HG03457 (cell line): Measurements from ENCODE around the gene GTF2IRD2.
A peak's percentile ranks its signal among the peaks of the same experiment; 100 is the strongest.
"Not testable (repeated sequence)": the region's sequence is repeated elsewhere in the genome, so short reads cannot be mapped to it uniquely, and the experiment has no call there.

ENCODE experiments used
- ATAC-seq: cut with Tn5 transposase; IDR thresholded peaks from one replicate; pipeline ENCODE4 v1.9.1; 2021; ENCODE audit warnings: moderate number of reproducible peaks; ENCODE audit not compliant: unreplicated experiment

GTF2IRD2 gene

GRCh38 chr7:74788369-74789150, 62.8 kb downstream of the GTF2IRD2 start:
- peak; percentile 82 for ATAC-seq

GRCh38 chr7:74783595-74783994, 67.8 kb downstream of the GTF2IRD2 start:
- ATAC-seq, result not testable (repeated sequence)

GRCh38 chr7:74781746-74782145, 69.7 kb downstream of the GTF2IRD2 start:
- not testable (repeated sequence) for ATAC-seq

- not testable (repeated sequence) for ATAC-seq
Observed at GRCh38 chr7:74779053-74779452, 72.4 kb downstream of the GTF2IRD2 start.

GRCh38 chr7:74775111-74775510, 76.3 kb downstream of the GTF2IRD2 start:
- not testable (repeated sequence) for ATAC-seq

- peak; percentile 72 for ATAC-seq
Observed at GRCh38 chr7:74773760-74774750, 77.3 kb downstream of the GTF2IRD2 start, which contains the start of gene NCF1. TSS of gene NCF1 (plus strand) at chr7:74774011. CDS start at chr7:74774032, 21 bp downstream.

GRCh38 chr7:74772093-74772492, 79.3 kb downstream of the GTF2IRD2 start:
- not testable (repeated sequence) for ATAC-seq

- not testable (repeated sequence) for ATAC-seq
Observed at GRCh38 chr7:74770062-74770461, 81.3 kb downstream of the GTF2IRD2 start.

GRCh38 chr7:74766991-74767390, 84.4 kb downstream of the GTF2IRD2 start:
- ATAC-seq, result not testable (repeated sequence)

- ATAC-seq, result not testable (repeated sequence)
Observed at GRCh38 chr7:74766509-74766908, 84.9 kb downstream of the GTF2IRD2 start.

GRCh38 chr7:74765205-74765918, 86.0 kb downstream of the GTF2IRD2 start:
- not testable (repeated sequence) for ATAC-seq

- ATAC-seq, result not testable (repeated sequence)
Observed at GRCh38 chr7:74758982-74759381, 92.4 kb downstream of the GTF2IRD2 start.

GRCh38 chr7:74758268-74758667, 93.1 kb downstream of the GTF2IRD2 start:
- not testable (repeated sequence) for ATAC-seq

- ATAC-seq, result not testable (repeated sequence)
Observed at GRCh38 chr7:74756673-74757072, 94.7 kb downstream of the GTF2IRD2 start.

- not testable (repeated sequence) for ATAC-seq
Observed at GRCh38 chr7:74753921-74754482, 97.4 kb downstream of the GTF2IRD2 start.
